Right lobe of liver (tissue), 4 donors: ENCODE results near the gene LMO7.

ENCODE experiments used
- CTCF ChIP-seq, 4 donors: fragments of 200-600 bp in 3 of 4; fragments of 450-650 bp in 1 of 4; IDR thresholded peaks; one replicate each; pipeline versions ENCODE4 v1.5.1 to v1.8.0; 2016 to 2022; ENCODE audit warnings: antibody characterized with exemption in 4 of 4, mild to moderate bottlenecking in 2 of 4
- POLR2A ChIP-seq: fragments of 450-650 bp; IDR thresholded peaks from one replicate; pipeline ENCODE4 v1.6.1; 2017; ENCODE audit warnings: antibody characterized with exemption, mild to moderate bottlenecking
- donor health status: DM: no; HTN: no; CAD: no.
- donor health status: DM: no; HTN: no; CAD: no.
- donor health status: DM: no; HTN: yes; CAD: no.

DNA sequence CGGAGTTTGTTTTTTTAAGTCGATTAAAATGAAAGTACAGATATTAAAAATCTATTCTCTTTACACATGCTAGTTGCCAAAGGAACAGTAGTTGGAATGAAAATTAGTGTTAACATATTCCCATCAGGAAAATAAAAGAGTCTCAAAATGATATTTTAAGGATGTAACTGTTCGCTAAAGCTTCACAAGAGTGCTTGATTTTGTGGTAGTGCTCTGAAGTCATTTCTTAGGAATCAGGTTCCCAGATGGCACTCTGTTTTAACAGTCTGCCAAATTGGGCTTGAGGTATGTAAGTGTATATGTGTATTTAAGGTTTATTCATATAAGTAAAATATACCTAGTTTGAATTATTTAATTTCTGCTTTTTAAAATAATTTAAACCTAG is 128.8 kb downstream of the LMO7 start:
- TF ChIP-seq CTCF (IDR thresholded peaks at IDR 0.05), result no peak
- TF ChIP-seq POLR2A, result no peak
